Vagina (tissue), 2 donors: ENCODE results near the gene PIP5K1C.

Experiments
- POLR2A ChIP-seq, 2 donors: fragments of 450-650 bp; IDR thresholded peaks; one replicate each; pipeline ENCODE4 v1.6.1; 2017; ENCODE audit warnings: antibody characterized with exemption in 2 of 2, mild to moderate bottlenecking in 2 of 2, moderate library complexity in 2 of 2
- TF ChIP-seq, protein P1 (sequence below), 3 experiments: fragments of 450-650 bp in 2 of 3; fragments of 200-600 bp in 1 of 3; sonication (generic) in 1 of 3; IDR thresholded peaks; one replicate each; pipeline ENCODE4 v1.5.1; 2017 to 2019; ENCODE audit warnings: antibody characterized with exemption in 3 of 3, mild to moderate bottlenecking in 2 of 3, moderate library complexity in 2 of 3

DNA sequence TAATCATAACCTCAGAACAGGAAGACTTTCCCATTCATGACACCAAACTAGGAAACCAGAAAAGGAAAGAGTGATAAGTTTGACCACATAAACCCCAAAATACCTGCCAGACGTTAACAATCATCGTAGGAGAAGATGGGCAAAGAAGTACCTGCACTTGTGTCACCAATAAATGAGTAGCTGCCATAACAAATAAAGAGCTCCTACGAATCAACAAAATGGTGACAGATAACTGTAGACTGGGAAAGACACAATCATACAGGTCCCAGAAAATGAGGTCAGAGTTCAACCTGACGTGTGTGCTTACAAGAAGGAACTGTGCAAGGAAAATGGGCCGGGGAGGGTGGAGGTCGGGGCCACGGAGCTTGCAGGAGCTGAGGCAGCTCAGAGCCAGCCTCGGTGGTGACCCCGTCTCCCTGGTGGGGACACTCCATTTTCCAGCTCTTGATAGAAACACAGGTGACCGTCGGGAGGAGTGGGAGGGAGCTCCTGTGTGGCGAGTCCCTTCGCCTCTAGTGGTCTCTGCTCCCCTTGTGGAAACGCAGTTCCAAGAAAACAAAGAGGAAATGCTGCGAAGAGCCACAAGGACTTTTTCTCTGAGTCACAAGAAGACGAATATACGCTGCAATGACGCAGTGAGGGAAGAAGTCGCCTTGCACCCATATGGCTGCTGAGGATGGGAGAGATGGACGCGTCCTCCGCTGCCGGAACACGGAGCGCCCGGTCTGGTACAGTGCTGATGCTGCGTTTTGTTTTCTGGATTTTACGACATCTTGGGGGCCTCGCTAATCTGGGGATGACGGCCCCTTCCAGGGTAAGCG is 9.5 kb downstream of the PIP5K1C start:
- TF ChIP-seq, protein P1, sequence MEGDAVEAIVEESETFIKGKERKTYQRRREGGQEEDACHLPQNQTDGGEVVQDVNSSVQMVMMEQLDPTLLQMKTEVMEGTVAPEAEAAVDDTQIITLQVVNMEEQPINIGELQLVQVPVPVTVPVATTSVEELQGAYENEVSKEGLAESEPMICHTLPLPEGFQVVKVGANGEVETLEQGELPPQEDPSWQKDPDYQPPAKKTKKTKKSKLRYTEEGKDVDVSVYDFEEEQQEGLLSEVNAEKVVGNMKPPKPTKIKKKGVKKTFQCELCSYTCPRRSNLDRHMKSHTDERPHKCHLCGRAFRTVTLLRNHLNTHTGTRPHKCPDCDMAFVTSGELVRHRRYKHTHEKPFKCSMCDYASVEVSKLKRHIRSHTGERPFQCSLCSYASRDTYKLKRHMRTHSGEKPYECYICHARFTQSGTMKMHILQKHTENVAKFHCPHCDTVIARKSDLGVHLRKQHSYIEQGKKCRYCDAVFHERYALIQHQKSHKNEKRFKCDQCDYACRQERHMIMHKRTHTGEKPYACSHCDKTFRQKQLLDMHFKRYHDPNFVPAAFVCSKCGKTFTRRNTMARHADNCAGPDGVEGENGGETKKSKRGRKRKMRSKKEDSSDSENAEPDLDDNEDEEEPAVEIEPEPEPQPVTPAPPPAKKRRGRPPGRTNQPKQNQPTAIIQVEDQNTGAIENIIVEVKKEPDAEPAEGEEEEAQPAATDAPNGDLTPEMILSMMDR (IDR thresholded peaks at IDR 0.05), result no peak
- no peak for TF ChIP-seq POLR2A (IDR thresholded peaks at IDR 0.05)
